A673 (cell line): ENCODE data around the gene THADA. TPM values are rescaled to one million over a fixed set of nuclear protein-coding genes. Genes with fewer than 3 reads are reported as not detected.

Experiments
- BruUV-seq: library from RNA; stranded (reverse); fragments of 400-500 nt; replicated peaks from 2 replicates; lab custom pipeline; 2021; lab: Mats Ljungman, UMichigan
- CTCF ChIA-PET: fragments of 300-600 bp; sonication (Branson Sonifier 250); formaldehyde crosslinking; loops from one replicate; lab custom pipeline; 2022; ENCODE audit warnings: antibody characterized with exemption; lab: Charles Lee
- POLR2A ChIA-PET: fragments of 300-600 bp; sonication (Branson Sonifier 250); formaldehyde crosslinking; loops from one replicate; lab custom pipeline; 2022; ENCODE audit warnings: antibody characterized with exemption; ENCODE audit not compliant: low non-redundant PET; lab: Charles Lee
- DNase-seq: peaks from one replicate; pipeline ENCODE4 v3.0.0-alpha.2; 2015; ENCODE audit warnings: low spot score
- H3K27ac ChIP-seq: fragments of 200-600 bp; sonication (generic); 2 replicates; pipeline ENCODE4 v1.5.1; 2016; ENCODE audit warnings: mixed run types, low read depth, mild to moderate bottlenecking, mixed read lengths, antibody characterized with exemption, low read length; ENCODE audit not compliant: poor library complexity, severe bottlenecking
- H3K27me3 ChIP-seq: fragments of 200-600 bp; sonication (generic); replicated peaks from 2 replicates; pipeline ENCODE4 v1.6.1; 2017; ENCODE audit warnings: mixed run types, low read depth, mild to moderate bottlenecking, mixed read lengths, antibody characterized with exemption, low read length; ENCODE audit not compliant: insufficient read depth, poor library complexity
- H3K36me3 ChIP-seq: fragments of 200-600 bp; sonication (generic); 2 replicates; pipeline ENCODE4 v1.6.1; 2016; ENCODE audit warnings: mixed run types, mild to moderate bottlenecking, mixed read lengths, antibody characterized with exemption, low read length; ENCODE audit not compliant: insufficient read depth, poor library complexity, severe bottlenecking
- H3K4me1 ChIP-seq: fragments of 200-600 bp; sonication (generic); 2 replicates; pipeline ENCODE4 v1.6.1; 2017; ENCODE audit warnings: mixed run types, mild to moderate bottlenecking, mixed read lengths, antibody characterized with exemption, low read length; ENCODE audit not compliant: insufficient read depth, poor library complexity, severe bottlenecking
- H3K4me3 ChIP-seq: fragments of 200-600 bp; sonication (generic); 2 replicates; pipeline ENCODE4 v1.5.1; 2016; ENCODE audit warnings: low read depth, mixed run types, mild to moderate bottlenecking, mixed read lengths, low read length; ENCODE audit not compliant: poor library complexity, severe bottlenecking
- H3K9me3 ChIP-seq: fragments of 200-600 bp; sonication (generic); 2 replicates; pipeline ENCODE4 v1.6.1; 2016; ENCODE audit warnings: mixed run types, low read depth, mild to moderate bottlenecking, mixed read lengths, antibody characterized with exemption, low read length; ENCODE audit not compliant: poor library complexity, severe bottlenecking
- CTCF ChIP-seq: fragments of 300-800, 200-600 bp; sonication (generic); conservative IDR thresholded peaks from 2 replicates; pipeline ENCODE4 v1.5.1; 2017; ENCODE audit warnings: low read depth, mild to moderate bottlenecking, antibody characterized with exemption, low read length, moderate library complexity, mixed read lengths
- EZH2 ChIP-seq: fragments of 200-600 bp; sonication (generic); IDR thresholded peaks from 2 replicates; pipeline ENCODE4 v1.6.1; 2017; ENCODE audit warnings: borderline replicate concordance, low read depth, mild to moderate bottlenecking, mixed read lengths, antibody characterized with exemption, low read length; ENCODE audit not compliant: poor library complexity, severe bottlenecking
- intact Hi-C: fragments of 100-400 bp; cut with micrococcal nuclease; formaldehyde crosslinking; loops from one replicate; pipeline ENCODE4 v1.10.0; 2022; ENCODE audit not compliant: unreplicated experiment
- total RNA-seq: library from RNA; stranded (reverse); gene quantifications from 2 replicates; pipeline ENCODE4 v1.2.3, GENCODE V29; 2021

Gene THADA
- total RNA-seq, 1 experiment from 2014 or later, result 39.7 TPM

- Histone ChIP-seq H3K4me3 (no peak overlapping the region), H3K27ac (peak overlapping the region; percentile 55), H3K27me3 (no peaks in the 10 kb centered on the region), H3K9me3 (no peaks in the 10 kb centered on the region), H3K36me3 (no peaks in the 10 kb centered on the region), H3K4me1 (peaks cover 27% of the 10 kb centered on the region)
- peak; percentile 88 for DNase-seq
- CTCF ChIA-PET, result no interaction called here
- TF ChIP-seq EZH2 (no peak), CTCF (no peak)
- intact Hi-C loops, result no loop called here
- BruUV-seq, result no TSS peak
- POLR2A ChIA-PET, result interaction anchor here (0.5 kb wide), 1 partner anchor 45 kb away, joined by 9 read pairs; no protein-coding TSS in a partner anchor
These were observed 169.4 kb downstream of the THADA start for GRCh38 chr2:43426305-43427031.

- no peaks in the 10 kb centered on the region for H3K36me3 ChIP-seq
- ChIA-PET CTCF (no interaction called here), POLR2A (no interaction called here)
- intact Hi-C loops, result no loop called here
- no peak overlapping the region for H3K4me3 ChIP-seq
- peaks cover 27% of the 10 kb centered on the region for H3K4me1 ChIP-seq
- BruUV-seq, result no TSS peak
- no peak for DNase-seq
- no peak for TF ChIP-seq CTCF
- TF ChIP-seq EZH2, result no peak
- H3K27ac ChIP-seq, result peak overlapping the region; percentile 55
- H3K27me3 ChIP-seq, result no peaks in the 10 kb centered on the region
- no peaks in the 10 kb centered on the region for H3K9me3 ChIP-seq
These were observed 170.2 kb downstream of the THADA start for GRCh38 chr2:43425659-43426058.

GRCh38 chr2:43424262-43425207 is 171.3 kb downstream of the THADA start:
- TF ChIP-seq EZH2 (no peak), CTCF (no peak)
- Histone ChIP-seq H3K4me1 (peaks cover 27% of the 10 kb centered on the region), H3K27me3 (no peaks in the 10 kb centered on the region), H3K9me3 (no peaks in the 10 kb centered on the region), H3K36me3 (no peaks in the 10 kb centered on the region), H3K4me3 (no peak overlapping the region), H3K27ac (no peak overlapping the region)
- no peak for DNase-seq
- intact Hi-C loops, result no loop called here
- CTCF ChIA-PET, result no interaction called here
- POLR2A ChIA-PET, result no interaction called here
- no TSS peak for BruUV-seq
